HepG2 (cell line): ENCODE data around the gene ST6GALNAC2. TPM values are rescaled to one million over a fixed set of nuclear protein-coding genes. Genes with fewer than 3 reads are reported as not detected.

Source experiments
- ATAC-seq: fragments of 200-7000 bp; cut with Tn5 transposase; 3 replicates; pipeline ENCODE4 v1.9.1; 2020; ENCODE audit warnings: mild to moderate bottlenecking, moderate library complexity
- BruUV-seq: library from RNA; stranded (reverse); fragments of 400-500 nt; replicated peaks from 2 replicates; lab custom pipeline; 2021; lab: Mats Ljungman, UMichigan
- CTCF ChIA-PET: fragments of 300-600 bp; formaldehyde crosslinking; extraction: SDS; loops from one replicate; lab custom pipeline; 2021; ENCODE audit warnings: low total read pairs, inconsistent platforms, low intra/inter-chr PET ratio; lab: Yijun Ruan, JAX
- POLR2A ChIA-PET: fragments of 350-600 bp; sonication (Branson Sonifier 250); formaldehyde crosslinking; loops from one replicate; lab custom pipeline; 2020; ENCODE audit warnings: antibody characterized with exemption, inconsistent platforms; lab: Yijun Ruan, JAX
- DNase-seq: peaks from one replicate; pipeline ENCODE4 v3.0.0-alpha.2; 2015; ENCODE audit warnings: low spot score
- FAIRE-seq: peaks from 3 replicates; lab custom pipeline; 2011; peaks lifted over from hg19 to GRCh38; lab: Jason Lieb, UNC
- H2AFZ ChIP-seq: one replicate; pipeline ENCODE4 v1.6.1; 2011; ENCODE audit warnings: low read length, inconsistent platforms
- H3K27ac ChIP-seq: fragments of 300-600 bp; 3 replicates; pipeline ENCODE4 v1.8.0; 2011; ENCODE audit warnings: mixed run types, mild to moderate bottlenecking, mixed read lengths, low read length, inconsistent platforms; ENCODE audit not compliant: insufficient read depth; ENCODE audit errors: extremely low read length
- H3K27me3 ChIP-seq, 2 experiments: fragments of 200-600 bp in 1 of 2; 2 replicates in 1 of 2; 3 replicates in 1 of 2; pipeline versions ENCODE4 v1.6.0 to v1.8.0; 2011; ENCODE audit warnings: low read length in 2 of 2, mild to moderate bottlenecking in 2 of 2, moderate library complexity in 2 of 2, inconsistent platforms in 1 of 2; ENCODE audit not compliant: insufficient read depth in 2 of 2, control insufficient read depth in 1 of 2
- H3K36me3 ChIP-seq, 2 experiments: fragments of 200-600 bp in 1 of 2; replicated peaks in 1 of 2; 2 replicates in 1 of 2; 3 replicates in 1 of 2; pipeline versions ENCODE4 v1.5.1 to v1.8.0; 2011; ENCODE audit warnings: low read length in 2 of 2, inconsistent platforms in 1 of 2; ENCODE audit not compliant: insufficient read depth in 2 of 2, control insufficient read depth in 1 of 2
- H3K4me1 ChIP-seq: 2 replicates; pipeline ENCODE4 v1.5.1; 2012; ENCODE audit warnings: low read length, inconsistent platforms; ENCODE audit not compliant: insufficient read depth
- H3K4me2 ChIP-seq: 2 replicates; pipeline ENCODE4 v1.6.0; 2011; ENCODE audit warnings: low read depth, low read length, inconsistent platforms
- H3K4me3 ChIP-seq, 3 experiments: fragments of 200-600 bp in 1 of 3; sonication (generic), shearing (Covaris generic) in 1 of 3; replicated peaks in 1 of 3; 2 replicates each; pipeline ENCODE4 v1.5.1; 2011 to 2016; ENCODE audit warnings: low read length in 3 of 3, inconsistent platforms in 2 of 3, low read depth in 2 of 3, mild to moderate bottlenecking in 2 of 3, control low read depth in 1 of 3, mixed read lengths in 1 of 3; ENCODE audit not compliant: insufficient read depth in 1 of 3
- H3K79me2 ChIP-seq: one replicate; pipeline ENCODE4 v1.6.1; 2011; ENCODE audit warnings: low read length, inconsistent platforms; ENCODE audit not compliant: insufficient read depth
- H3K9ac ChIP-seq: 2 replicates; pipeline ENCODE4 v1.6.0; 2011; ENCODE audit warnings: mild to moderate bottlenecking, low read depth, low read length, inconsistent platforms; ENCODE audit not compliant: insufficient read depth
- H3K9me3 ChIP-seq: 2 replicates; pipeline ENCODE4 v1.5.1; 2012; ENCODE audit warnings: mild to moderate bottlenecking, low read length
- H4K20me1 ChIP-seq: 2 replicates; pipeline ENCODE4 v1.6.0; 2011; ENCODE audit warnings: inconsistent platforms, mild to moderate bottlenecking, low read length, moderate library complexity; ENCODE audit not compliant: insufficient read depth
- AGO1 ChIP-seq: fragments of 200-400 bp; formaldehyde crosslinking; IDR thresholded peaks from 2 replicates; pipeline ENCODE4 v1.6.1; 2017; ENCODE audit warnings: mild to moderate bottlenecking, low read depth, low read length, moderate library complexity; ENCODE audit not compliant: poor library complexity, severe bottlenecking
- ATF6 ChIP-seq: sonication (generic); formaldehyde crosslinking; conservative IDR thresholded peaks from 2 replicates; pipeline ENCODE4 v1.4.0; 2020; ENCODE audit warnings: missing genetic modification reagents
- GLMP ChIP-seq: sonication (generic); formaldehyde crosslinking; IDR thresholded peaks from 2 replicates; pipeline ENCODE4 v1.9.0; 2021; ENCODE audit warnings: missing genetic modification reagents, mild to moderate bottlenecking, borderline replicate concordance
- KLF12 ChIP-seq: sonication (generic); formaldehyde crosslinking; IDR thresholded peaks from 2 replicates; pipeline ENCODE4 v1.4.0; 2020; ENCODE audit warnings: missing genetic modification reagents, borderline replicate concordance
- NONO ChIP-seq, 2 experiments: fragments of 450-650 bp in 1 of 2; sonication (generic) in 1 of 2; formaldehyde crosslinking in 1 of 2; IDR thresholded peaks in 1 of 2; conservative IDR thresholded peaks in 1 of 2; 2 replicates each; pipeline versions ENCODE4 v1.6.1 to v1.8.0; 2017 to 2022; ENCODE audit warnings: mild to moderate bottlenecking in 1 of 2, missing genetic modification reagents in 1 of 2, moderate library complexity in 1 of 2
- SALL1 ChIP-seq: sonication (generic); formaldehyde crosslinking; IDR thresholded peaks from 2 replicates; pipeline ENCODE4 v1.8.0; 2022; ENCODE audit warnings: mild to moderate bottlenecking, missing genetic modification reagents
- SOX6 ChIP-seq, 2 experiments: fragments of 450-650 bp in 1 of 2; sonication (generic) in 1 of 2; formaldehyde crosslinking in 1 of 2; IDR thresholded peaks; 2 replicates each; pipeline versions ENCODE4 v1.4.0 to v1.6.1; 2017 to 2020; ENCODE audit warnings: antibody characterized with exemption in 1 of 2, mild to moderate bottlenecking in 1 of 2, missing genetic modification reagents in 1 of 2
- SRY ChIP-seq: sonication (generic); formaldehyde crosslinking; IDR thresholded peaks from 2 replicates; pipeline ENCODE4 v1.8.0; 2022; ENCODE audit warnings: mild to moderate bottlenecking, missing genetic modification reagents
- TBX3 ChIP-seq: fragments of 450-650 bp; IDR thresholded peaks from 2 replicates; pipeline ENCODE4 v1.6.1; 2017; ENCODE audit warnings: antibody characterized with exemption, mild to moderate bottlenecking, inconsistent platforms, borderline replicate concordance
- ZFP82 ChIP-seq: sonication (generic); formaldehyde crosslinking; IDR thresholded peaks from 2 replicates; pipeline ENCODE4 v1.5.1; 2020; ENCODE audit warnings: mild to moderate bottlenecking, missing genetic modification reagents, borderline replicate concordance
- ZNF329 ChIP-seq: sonication (generic); formaldehyde crosslinking; IDR thresholded peaks from 2 replicates; pipeline ENCODE4 v1.9.0; 2021; ENCODE audit warnings: low read depth, mild to moderate bottlenecking, missing genetic modification reagents
- ZXDC ChIP-seq: sonication (generic); formaldehyde crosslinking; IDR thresholded peaks from 2 replicates; pipeline ENCODE4 v1.5.0; 2020; ENCODE audit warnings: mild to moderate bottlenecking, missing genetic modification reagents
- WGBS: methylation state at CpG from one replicate; pipeline ENCODE4 v1.1.6; 2017; ENCODE audit warnings: low lambda C conversion rate; 5-methylcytosine and 5-hydroxymethylcytosine counted together
- in situ Hi-C: cut with HindIII; loops from 2 replicates; pipeline ENCODE4 v1.10.0; 2017; ENCODE audit warnings: low pct_unique_long_range_greater_than_20kb; ENCODE audit not compliant: extremely low pct_ligation_motif_present
- intact Hi-C: fragments of 100-400 bp; cut with micrococcal nuclease; formaldehyde crosslinking; loops from one replicate; pipeline ENCODE4 v1.10.0; 2022; ENCODE audit not compliant: unreplicated experiment
- polyA plus RNA-seq, 8 experiments: library from polyadenylated mRNA; depleted of rRNA in 3 of 8; stranded (reverse) in 7 of 8; unstranded in 1 of 8; fragments of >200 nt; fragmentation: Illumina TruSeq in 4 of 8; extraction: Trizol in 4 of 8; gene quantifications; 2 replicates each; pipeline versions ENCODE4 v1.2.1 to v1.2.3, GENCODE V29; 2011 to 2016; ENCODE audit warnings: low read depth in 4 of 8, missing spikeins in 1 of 8, mixed read lengths in 1 of 8; ENCODE audit not compliant: insufficient read depth in 1 of 8
- total RNA-seq, 5 experiments: library from RNA; depleted of rRNA; stranded (reverse); fragments of >200 nt; fragmentation: Illumina TruSeq; extraction: Trizol; gene quantifications; 2 replicates each; pipeline ENCODE4 v1.2.3, GENCODE V29; 2016; ENCODE audit warnings: low read depth in 1 of 5
- TF ChIP-seq, protein P1 (sequence below), 2 experiments: IDR thresholded peaks; 2 replicates each; pipeline ENCODE4 v1.6.1; 2011 to 2012; ENCODE audit warnings: low read length in 2 of 2, borderline replicate concordance in 1 of 2, low read depth in 1 of 2, mild to moderate bottlenecking in 1 of 2, moderate library complexity in 1 of 2

Gene ST6GALNAC2
- total and polyA plus RNA-seq, 2 of the 13 experiments (the other 11 are each of a cell fraction or from before 2014, with no cell fraction given): 0.12 to 0.49 TPM

GRCh38 chr17:76566613-76566943, 19.1 kb downstream of the ST6GALNAC2 start:
- H3K9me3 ChIP-seq: no peaks in the 10 kb centered on the region
- H3K27ac ChIP-seq: peak overlapping the region; percentile 45
- ATAC-seq (no peak), FAIRE-seq (no peak), DNase-seq (no peak)
- H3K79me2 ChIP-seq: peaks cover 11% of the 10 kb centered on the region
- no peaks in the 10 kb centered on the region for H3K27me3 ChIP-seq
- no TSS peak for BruUV-seq
- H3K9ac ChIP-seq: no peak overlapping the region
- ChIA-PET CTCF (no interaction called here), POLR2A (interaction anchor here (0.6 to 6.8 kb wide), 12 partner anchors 8 to 105 kb away, joined by 3 to 129 read pairs (median 9); no protein-coding TSS in a partner anchor)
- in situ Hi-C loops (loop anchor here (10.0 kb wide), 1 partner anchor 58 kb away; no protein-coding TSS in a partner anchor), intact Hi-C loops (no loop called here)
- WGBS: 91% methylated on average over 3 of the region's 3 CpGs
- H3K4me2 ChIP-seq: no peak overlapping the region
- H3K36me3 ChIP-seq: peaks cover 7 to 33% of the 10 kb centered on the region in 2 experiments
- H3K4me3 ChIP-seq: no peak overlapping the region
- H3K4me1 ChIP-seq: peaks cover 71% of the 10 kb centered on the region
- no peak overlapping the region for H2AFZ ChIP-seq
- H4K20me1 ChIP-seq: peaks cover 35% of the 10 kb centered on the region
- TF ChIP-seq SOX6 (IDR thresholded peaks at IDR 0.05) (no peak), SOX6 (CRISPR knock-in tag; IDR thresholded peaks at IDR 0.05) (0 out of 2 replicates have a peak, but pooled peaks have one; percentile 28), ATF6 (no peak), AGO1 (no peak), TBX3 (no peak), SALL1 (CRISPR knock-in tag) (0 out of 2 replicates have a peak, but pooled peaks have one; percentile 19), GLMP (no peak), NONO (IDR thresholded peaks at IDR 0.05) (no peak), NONO (CRISPR knock-in tag; conservative IDR thresholded peaks at IDR 0.05) (peak; percentile 13; the same call in 1 of the 2 replicates), ZFP82 (CRISPR knock-in tag) (no peak), KLF12 (no peak), ZXDC (no peak), ZNF329 (CRISPR knock-in tag) (no peak), SRY (CRISPR knock-in tag) (no peak)
- TF ChIP-seq, protein P1, sequence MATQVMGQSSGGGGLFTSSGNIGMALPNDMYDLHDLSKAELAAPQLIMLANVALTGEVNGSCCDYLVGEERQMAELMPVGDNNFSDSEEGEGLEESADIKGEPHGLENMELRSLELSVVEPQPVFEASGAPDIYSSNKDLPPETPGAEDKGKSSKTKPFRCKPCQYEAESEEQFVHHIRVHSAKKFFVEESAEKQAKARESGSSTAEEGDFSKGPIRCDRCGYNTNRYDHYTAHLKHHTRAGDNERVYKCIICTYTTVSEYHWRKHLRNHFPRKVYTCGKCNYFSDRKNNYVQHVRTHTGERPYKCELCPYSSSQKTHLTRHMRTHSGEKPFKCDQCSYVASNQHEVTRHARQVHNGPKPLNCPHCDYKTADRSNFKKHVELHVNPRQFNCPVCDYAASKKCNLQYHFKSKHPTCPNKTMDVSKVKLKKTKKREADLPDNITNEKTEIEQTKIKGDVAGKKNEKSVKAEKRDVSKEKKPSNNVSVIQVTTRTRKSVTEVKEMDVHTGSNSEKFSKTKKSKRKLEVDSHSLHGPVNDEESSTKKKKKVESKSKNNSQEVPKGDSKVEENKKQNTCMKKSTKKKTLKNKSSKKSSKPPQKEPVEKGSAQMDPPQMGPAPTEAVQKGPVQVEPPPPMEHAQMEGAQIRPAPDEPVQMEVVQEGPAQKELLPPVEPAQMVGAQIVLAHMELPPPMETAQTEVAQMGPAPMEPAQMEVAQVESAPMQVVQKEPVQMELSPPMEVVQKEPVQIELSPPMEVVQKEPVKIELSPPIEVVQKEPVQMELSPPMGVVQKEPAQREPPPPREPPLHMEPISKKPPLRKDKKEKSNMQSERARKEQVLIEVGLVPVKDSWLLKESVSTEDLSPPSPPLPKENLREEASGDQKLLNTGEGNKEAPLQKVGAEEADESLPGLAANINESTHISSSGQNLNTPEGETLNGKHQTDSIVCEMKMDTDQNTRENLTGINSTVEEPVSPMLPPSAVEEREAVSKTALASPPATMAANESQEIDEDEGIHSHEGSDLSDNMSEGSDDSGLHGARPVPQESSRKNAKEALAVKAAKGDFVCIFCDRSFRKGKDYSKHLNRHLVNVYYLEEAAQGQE (IDR thresholded peaks at IDR 0.05; ENCODE audit: borderline replicate concordance in 1 of 2, low read depth in 1 of 2, low read length in 2 of 2): no peak
